ENCODE data around the gene TSC2.

Gene TSC2

GRCh38 chr16:2058420-2058819 is 10.6 kb downstream of the TSC2 start:
- DNase-seq (ENCODE audit: insufficient read length, low spot score) (no peak), FAIRE-seq (no peak)
- no peak for TF ChIP-seq CTCF (IDR thresholded peaks at IDR 0.05; ENCODE audit: insufficient read depth, missing control alignments)

- FAIRE-seq (no peak), DNase-seq (ENCODE audit: insufficient read length, low spot score) (no peak)
- TF ChIP-seq CTCF (IDR thresholded peaks at IDR 0.05; ENCODE audit: insufficient read depth, missing control alignments) = no peak
These were observed 11.1 kb downstream of the TSC2 start for GRCh38 chr16:2058872-2059271.

GRCh38 chr16:2060346-2060745 is 12.6 kb downstream of the TSC2 start:
- DNase-seq (ENCODE audit: insufficient read length, low spot score) (no peak), FAIRE-seq (no peak)
- TF ChIP-seq CTCF (IDR thresholded peaks at IDR 0.05; ENCODE audit: insufficient read depth, missing control alignments) = no peak

GRCh38 chr16:2061023-2061422 is 13.2 kb downstream of the TSC2 start:
- FAIRE-seq (no peak), DNase-seq (ENCODE audit: insufficient read length, low spot score) (no peak)
- TF ChIP-seq CTCF (IDR thresholded peaks at IDR 0.05; ENCODE audit: insufficient read depth, missing control alignments) = no peak

- FAIRE-seq = no peak
- TF ChIP-seq CTCF (IDR thresholded peaks at IDR 0.05; ENCODE audit: insufficient read depth, missing control alignments) = no peak
- DNase-seq (ENCODE audit: insufficient read length, low spot score) = no peak
These were observed 13.7 kb downstream of the TSC2 start for GRCh38 chr16:2061526-2061925.

GRCh38 chr16:2062801-2063200 is 15.0 kb downstream of the TSC2 start:
- TF ChIP-seq CTCF (IDR thresholded peaks at IDR 0.05; ENCODE audit: insufficient read depth, missing control alignments) = no peak
- DNase-seq (ENCODE audit: insufficient read length, low spot score) = no peak
- no peak for FAIRE-seq

GRCh38 chr16:2063861-2064260 is 16.1 kb downstream of the TSC2 start:
- DNase-seq (ENCODE audit: insufficient read length, low spot score) = no peak
- no peak for TF ChIP-seq CTCF (IDR thresholded peaks at IDR 0.05; ENCODE audit: insufficient read depth, missing control alignments)
- no peak for FAIRE-seq

Measured in D721Med (cell line).